Caki2 (cell line): ENCODE measurements around the gene TMEM89. TPM values are rescaled to one million over a fixed set of nuclear protein-coding genes. Genes with fewer than 3 reads are reported as not detected.

Experiments
- total RNA-seq: library from RNA; depleted of rRNA; stranded (reverse); fragments of >200 nt; shearing (Covaris generic); gene quantifications from 2 replicates; pipeline ENCODE4 v1.2.3, GENCODE V29; 2014; ENCODE audit warnings: low replicate concordance; rRNA removed

TMEM89 gene
- total RNA-seq, 1 experiment from 2014 or later, result not detected

Other genes starting within 250 kb of the TMEM89 start
- not detected in 2 replicates for gene FBXW12, start 249.6 kb downstream of the TMEM89 start, total RNA-seq
- gene PLXNB1, start 191.7 kb downstream of the TMEM89 start, total RNA-seq, result 17.8 and 24.8 TPM in 2 replicates
- 49.6 and 59.3 TPM in 2 replicates for gene CCDC51, start 181.7 kb downstream of the TMEM89 start, total RNA-seq
- 418 and 765 TPM in 2 replicates for gene TMA7, start 181.5 kb downstream of the TMEM89 start, total RNA-seq
- gene ATRIP, start 175.0 kb downstream of the TMEM89 start, total RNA-seq, result 1.6 and 4.0 TPM in 2 replicates
- 118 and 132 TPM in 2 replicates for gene SHISA5, start 117.6 kb downstream of the TMEM89 start, total RNA-seq
- gene PFKFB4, start 65.0 kb downstream of the TMEM89 start, total RNA-seq, result 16.9 and 23.8 TPM in 2 replicates
- 0.52 and 1.2 TPM in 2 replicates for gene UCN2, start 58.0 kb downstream of the TMEM89 start, total RNA-seq
- 72.6 and 84.9 TPM in 2 replicates for gene COL7A1, start 26.4 kb downstream of the TMEM89 start, total RNA-seq
- gene UQCRC1, start 12.1 kb downstream of the TMEM89 start, total RNA-seq, result 232 and 416 TPM in 2 replicates
- gene SLC26A6, start 13.7 kb upstream of the TMEM89 start, total RNA-seq, result 12.8 and 14.8 TPM in 2 replicates
- 2.1 and 3.6 TPM in 2 replicates for gene CELSR3, start 41.1 kb upstream of the TMEM89 start, total RNA-seq
- gene NCKIPSD, start 64.1 kb upstream of the TMEM89 start, total RNA-seq, result 4.0 and 25.1 TPM in 2 replicates
- gene IP6K2, start 95.5 kb upstream of the TMEM89 start, total RNA-seq, result 26.4 and 50.8 TPM in 2 replicates
- gene PRKAR2A, start 226.1 kb upstream of the TMEM89 start, total RNA-seq, result 6.5 and 7.3 TPM in 2 replicates